GM21825 (cell line): ENCODE results near the gene SMURF2.

ENCODE experiments used
- ATAC-seq: cut with Tn5 transposase; IDR thresholded peaks from one replicate; pipeline ENCODE4 v1.9.1; 2021; ENCODE audit warnings: mild to moderate bottlenecking, moderate library complexity; ENCODE audit not compliant: unreplicated experiment

SMURF2 gene

DNA sequence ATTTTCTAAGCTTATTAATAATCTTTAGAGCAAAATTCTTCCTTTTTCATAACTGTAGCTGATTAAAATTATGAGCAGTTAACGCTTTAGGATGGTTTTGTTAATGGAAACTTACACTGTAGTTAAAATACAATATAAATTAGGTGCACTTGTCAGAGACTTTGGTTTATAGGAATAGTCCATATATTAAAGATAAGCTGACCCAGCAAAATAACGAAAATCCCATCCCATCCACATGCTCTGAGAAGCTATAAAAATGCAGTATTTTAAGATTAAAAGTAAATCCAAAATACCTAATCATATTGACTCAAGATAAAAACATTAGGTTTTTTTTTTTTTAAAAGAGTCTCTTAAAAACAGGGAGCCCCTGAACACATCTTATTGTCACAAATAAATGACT lies 117.4 kb downstream of the SMURF2 start:
- ATAC-seq = no peak

DNA sequence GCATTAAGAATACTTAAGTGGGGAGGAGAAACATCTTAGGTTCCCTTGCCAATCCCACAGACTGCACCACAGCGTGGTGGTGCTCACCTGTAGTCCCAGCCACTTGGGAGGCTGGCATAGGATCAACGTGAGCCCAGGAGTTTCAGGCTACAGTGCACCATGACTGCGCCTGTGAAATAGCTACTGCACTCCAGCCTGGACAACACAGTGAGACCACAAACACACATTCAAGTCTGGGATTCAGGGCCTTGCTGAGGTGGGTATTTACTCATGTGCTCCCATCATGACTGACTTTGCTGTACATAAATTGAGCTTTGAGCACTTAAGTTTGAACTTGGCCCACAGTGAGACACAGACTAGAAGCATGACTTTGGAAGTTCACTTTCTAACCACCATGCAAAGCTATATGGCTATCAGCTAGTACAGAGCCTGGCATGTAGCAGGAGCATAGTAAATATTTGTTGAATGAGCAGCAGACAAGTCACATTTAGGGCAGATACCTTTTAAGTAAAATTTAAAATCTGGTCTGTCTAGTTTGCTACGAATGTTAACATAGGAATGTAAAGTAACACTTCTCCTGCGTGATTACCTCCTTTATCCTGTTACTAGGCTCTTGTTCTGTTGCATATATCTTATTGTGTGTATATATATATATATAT lies 121.9 kb downstream of the SMURF2 start:
- ATAC-seq = no peak

DNA sequence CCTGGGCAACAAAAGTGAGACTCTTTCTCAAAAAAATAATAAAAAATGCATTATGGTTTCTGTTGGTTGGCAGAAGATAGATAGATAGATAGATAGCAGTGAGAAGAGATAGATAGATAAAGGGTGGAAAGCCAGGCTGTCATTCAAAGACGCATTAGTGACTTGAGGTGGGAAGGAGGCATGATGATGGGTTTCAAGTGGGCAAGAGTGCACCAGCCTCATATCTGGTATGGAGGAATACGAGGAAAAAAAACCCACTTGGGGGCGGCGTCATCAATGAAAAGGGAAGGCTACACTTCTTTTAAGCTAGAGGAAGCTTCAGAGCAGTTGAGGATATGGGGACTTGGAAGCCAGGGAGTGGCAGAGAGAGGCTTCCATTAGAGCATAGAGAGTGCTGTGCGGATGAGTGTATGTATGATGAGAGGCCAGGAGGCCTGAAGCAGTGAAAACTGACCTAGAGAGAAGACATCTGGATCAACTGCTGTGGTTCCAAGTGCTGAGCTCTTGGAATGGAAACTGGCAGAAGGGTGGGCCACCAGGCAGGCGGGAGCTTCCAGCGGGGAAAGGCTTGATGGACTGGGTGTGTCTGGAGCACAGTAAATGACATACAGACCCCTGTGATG lies 123.5 kb downstream of the SMURF2 start:
- no peak for ATAC-seq

DNA sequence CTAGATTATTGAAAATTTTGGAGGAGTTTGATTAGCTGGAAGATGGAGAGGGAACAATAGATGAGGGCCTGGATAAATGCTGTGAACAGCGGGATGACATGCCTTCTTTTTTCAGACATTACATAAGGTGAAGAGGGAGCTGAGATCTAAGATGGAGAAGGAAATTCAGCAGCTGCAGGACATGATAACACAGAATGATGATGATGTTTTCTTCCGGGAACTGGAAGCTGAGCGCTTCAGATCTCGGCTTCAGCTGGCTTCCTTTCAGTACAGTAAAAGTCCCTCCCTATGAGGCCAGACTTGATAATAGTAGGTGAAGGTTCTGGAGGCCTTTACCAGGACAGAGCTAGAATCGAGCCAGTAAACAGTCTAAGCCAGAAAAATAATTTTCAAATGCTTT lies 124.6 kb downstream of the SMURF2 start:
- ATAC-seq = no peak

DNA sequence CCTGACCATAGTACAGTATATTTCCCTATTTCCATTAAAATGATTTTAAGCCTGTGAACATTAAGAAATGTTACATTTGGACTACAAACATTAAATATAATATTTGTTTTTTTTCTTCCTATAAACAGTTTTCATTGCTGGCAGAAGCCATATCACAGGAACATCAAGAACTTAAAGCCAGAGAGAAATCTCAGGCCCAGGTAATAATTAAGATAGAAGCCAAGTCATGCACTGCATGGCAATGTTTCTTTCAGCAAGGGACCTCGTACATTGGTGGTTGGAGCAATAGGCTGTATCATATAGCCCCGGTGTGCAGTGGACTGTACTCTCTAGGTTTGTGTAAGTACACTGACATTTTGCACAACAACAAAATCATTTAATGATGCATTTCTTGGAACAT lies 125.2 kb downstream of the SMURF2 start:
- ATAC-seq = no peak

DNA sequence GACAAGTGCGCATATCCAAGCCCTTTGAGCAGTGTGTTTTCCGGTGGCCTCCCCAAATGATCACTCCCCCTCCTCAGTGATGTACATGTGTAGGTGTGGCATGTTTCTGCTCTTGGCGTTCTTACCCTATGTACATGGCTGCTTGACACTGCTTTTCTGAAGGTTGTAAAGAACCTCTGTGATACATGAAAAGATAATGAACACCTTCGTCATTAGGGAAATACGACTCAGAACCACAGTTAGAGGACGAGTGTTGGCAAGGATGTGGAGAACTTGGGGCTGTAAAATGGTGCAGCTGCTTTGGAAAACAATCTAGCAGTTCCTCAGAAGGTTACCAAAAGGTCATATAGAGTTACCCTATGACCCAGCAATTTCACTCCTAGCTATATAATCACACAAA lies 126.8 kb downstream of the SMURF2 start:
- ATAC-seq = no peak

DNA sequence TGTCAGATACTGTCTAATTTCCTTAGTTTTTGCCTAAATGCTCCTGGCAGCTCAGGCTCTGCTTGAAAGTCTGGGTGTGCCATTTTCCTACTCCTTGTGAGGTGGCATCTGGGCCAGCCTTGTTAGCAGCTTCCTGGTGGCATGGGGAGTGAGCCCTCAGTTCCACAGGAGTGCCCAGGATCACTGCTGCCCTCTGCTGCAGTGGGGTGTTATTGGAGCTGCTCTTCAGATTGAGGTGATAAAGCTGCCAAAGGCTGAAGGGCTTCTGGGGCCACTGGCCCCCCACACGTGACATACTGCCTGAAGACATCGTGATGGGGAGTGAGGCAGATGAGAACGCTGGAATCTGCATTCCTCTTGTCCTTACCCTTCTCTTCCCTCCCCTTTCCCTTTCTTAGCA lies 127.9 kb downstream of the SMURF2 start:
- ATAC-seq = no peak

DNA sequence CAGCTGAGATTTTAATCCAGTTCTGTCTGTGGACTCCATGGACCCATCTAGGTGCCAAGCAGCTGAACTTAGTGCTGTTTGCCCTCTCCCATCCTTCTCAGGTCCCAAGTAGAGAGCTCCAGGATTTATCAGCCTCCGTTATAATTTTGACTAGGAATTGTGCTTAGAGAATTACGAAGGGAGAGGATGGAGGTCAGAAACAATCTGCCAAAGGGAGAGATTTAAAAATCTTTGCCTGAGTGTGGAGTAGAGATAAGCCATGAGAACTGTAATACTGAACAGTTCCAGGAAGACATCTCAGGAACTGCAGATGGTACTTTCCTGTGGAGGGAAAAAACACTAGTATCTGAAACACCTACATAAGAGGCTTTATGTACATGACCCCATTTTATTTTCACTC lies 128.3 kb downstream of the SMURF2 start:
- no peak for ATAC-seq

DNA sequence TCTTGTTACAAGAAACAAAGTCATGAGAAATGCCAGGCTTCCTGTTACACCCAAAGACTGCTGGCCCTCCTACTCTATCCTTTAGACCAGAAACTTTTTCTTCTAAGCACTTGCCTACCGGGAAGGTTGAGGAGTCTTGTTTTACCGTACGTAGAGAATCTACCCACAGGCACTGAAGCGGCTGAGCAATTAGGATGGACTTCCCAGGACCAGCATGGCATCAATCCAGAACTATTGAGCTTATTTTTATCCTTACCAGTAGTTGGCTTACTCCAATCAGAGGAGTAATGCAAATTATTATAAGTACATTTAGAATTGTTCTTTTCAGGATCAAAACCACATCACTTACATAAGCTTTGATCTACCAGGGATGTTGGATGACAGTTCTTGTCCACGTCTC lies 129.7 kb downstream of the SMURF2 start:
- ATAC-seq = no peak

DNA sequence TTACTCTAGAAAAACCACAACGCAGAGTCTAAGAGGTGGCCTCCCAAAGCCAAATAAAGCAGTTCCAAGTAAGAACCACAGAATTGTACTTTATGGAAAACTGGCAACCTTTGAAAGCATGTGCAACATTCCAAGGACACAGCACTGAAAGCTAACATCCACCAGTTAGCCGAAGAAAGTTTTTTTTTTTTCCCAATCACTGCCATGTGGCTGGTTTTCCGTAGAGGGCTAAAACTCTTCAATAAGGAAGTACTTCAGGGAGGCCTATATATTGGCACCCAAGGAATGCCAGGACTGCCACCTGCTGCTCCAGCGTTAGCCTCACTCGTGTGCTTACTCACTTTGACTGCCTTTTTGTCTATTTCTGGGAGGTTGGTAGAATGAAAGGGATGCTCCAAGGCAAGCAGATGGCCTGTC lies 130.1 kb downstream of the SMURF2 start:
- ATAC-seq = no peak

DNA sequence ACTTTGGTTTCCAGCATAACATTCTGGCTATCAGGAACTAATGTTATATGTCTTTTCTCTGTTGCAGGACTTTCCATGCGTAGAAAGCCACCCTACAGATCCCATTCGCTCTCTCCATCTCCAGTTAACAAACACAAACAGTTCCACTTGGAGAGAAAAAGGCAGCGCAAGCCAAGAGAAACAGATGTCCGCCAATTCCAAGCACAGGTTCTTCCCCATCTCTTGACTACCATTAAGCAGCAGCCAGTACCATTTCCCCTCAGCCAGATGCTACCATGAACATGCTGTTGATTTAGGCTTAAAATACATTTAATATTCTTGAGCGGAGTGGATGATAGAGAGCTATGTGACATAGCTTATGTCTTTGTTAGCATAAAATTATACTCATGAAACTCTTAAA lies 132.9 kb downstream of the SMURF2 start:
- no peak for ATAC-seq

DNA sequence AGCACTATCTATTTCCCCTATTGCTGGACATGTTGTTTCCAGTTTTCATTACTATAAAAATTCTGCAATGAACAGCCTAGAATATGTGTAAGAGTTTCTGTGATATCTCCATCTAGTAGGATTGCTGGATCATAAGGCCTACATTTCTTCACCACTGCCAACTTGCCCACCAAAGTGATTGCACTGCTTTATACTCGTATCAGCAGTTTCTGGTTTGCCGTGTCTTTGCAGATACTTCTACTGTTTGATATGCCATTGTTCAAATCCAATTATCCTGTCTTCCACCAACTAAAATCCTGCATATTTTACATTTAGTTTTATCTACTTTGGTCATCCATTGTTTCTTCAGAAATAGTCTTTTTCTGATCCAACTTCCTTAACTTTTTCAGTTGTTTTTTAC lies 134.2 kb downstream of the SMURF2 start:
- no peak for ATAC-seq

DNA sequence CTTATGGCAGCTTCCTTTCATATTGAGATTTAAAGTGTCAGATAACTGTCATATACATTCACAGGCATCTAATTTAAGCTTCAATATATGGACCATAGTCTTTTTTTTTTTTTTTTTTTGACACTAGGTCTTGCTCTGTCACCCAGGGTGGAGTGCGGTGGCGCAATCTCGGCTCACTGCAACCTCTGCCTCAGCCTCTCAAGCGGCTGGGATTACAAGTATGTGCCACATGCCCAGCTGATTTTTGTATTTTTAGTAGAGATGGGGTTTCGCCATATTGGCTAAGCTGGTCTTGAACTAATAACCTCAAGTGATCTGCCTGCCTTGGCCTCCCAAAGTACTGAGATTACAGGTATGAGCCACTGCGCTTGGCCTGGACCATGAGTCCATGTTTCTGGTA lies 141.7 kb downstream of the SMURF2 start:
- no peak for ATAC-seq

DNA sequence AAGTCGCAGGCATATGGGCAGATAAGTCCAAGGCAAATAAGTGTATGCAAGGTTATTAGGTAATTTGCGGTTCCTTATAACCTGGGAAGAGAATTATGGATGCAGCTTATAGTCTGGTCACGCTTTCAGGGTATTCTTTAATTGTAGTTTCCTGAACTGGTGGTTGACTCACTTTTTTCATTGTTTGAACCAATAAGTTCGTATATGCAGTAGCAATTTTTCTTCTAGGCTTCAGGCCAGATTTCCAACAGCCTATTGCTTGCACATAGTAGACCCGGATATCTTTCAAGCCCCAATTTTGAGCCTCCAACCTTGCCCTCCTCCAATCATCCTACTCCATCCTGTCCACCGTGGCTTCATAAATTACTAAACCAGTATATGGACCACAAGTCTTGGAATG lies 142.5 kb downstream of the SMURF2 start:
- no peak for ATAC-seq

DNA sequence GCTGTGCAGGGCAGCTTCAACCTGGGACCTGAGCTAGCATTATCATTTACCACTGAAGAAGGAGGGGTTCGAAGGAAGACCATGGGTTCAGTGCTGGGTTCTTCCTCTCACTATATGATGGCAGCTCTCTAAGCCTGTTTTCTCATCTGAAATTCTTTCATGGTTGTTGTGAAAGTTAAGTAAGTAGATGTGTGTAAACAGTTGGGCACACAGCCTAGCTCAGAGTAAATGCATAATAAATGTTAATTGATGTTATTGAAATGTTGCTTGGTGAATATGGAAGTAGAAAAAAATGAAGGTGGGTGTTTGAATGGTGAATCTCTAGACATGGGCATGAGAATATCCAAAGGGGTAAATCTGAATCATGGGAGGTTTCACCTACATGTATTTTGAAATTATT lies 146.3 kb downstream of the SMURF2 start:
- ATAC-seq = no peak

DNA sequence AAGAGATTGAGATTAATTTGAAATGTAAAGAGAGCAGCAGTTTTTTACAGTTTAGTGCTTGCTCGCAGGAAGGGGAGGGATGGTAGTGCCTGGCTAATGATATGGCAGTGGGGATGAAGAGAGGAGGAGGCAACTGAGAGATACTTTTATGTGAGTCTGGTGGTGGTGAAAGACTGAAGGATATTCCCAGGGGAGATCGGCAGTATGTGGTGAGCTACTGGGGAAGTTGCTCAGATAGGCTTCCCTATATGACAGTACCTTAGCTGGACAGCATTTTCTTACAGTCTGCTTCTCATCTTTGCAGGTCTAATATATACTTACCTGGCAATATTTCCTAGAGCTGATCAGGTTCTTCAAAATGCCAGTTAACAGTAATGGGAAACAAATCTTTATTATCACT lies 146.7 kb downstream of the SMURF2 start:
- no peak for ATAC-seq

DNA sequence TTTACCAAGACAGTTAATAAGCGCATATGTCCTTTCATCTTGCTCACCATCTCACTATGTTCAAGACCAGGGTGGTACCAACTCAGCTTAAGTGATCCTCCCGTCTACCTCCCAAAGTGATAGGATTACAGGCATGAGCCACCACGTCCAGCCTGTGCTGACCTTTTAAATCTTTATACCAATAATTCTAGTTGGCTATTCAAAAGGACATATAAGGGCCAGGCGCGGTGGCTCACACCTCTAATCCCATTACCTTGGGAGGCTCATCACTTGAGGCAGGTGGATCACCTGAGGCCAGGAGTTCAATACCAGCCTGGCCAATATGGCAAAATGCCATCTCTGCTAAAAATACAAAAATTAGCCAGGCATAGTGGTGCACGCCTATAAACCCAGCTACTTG lies 152.9 kb downstream of the SMURF2 start:
- no peak for ATAC-seq

DNA sequence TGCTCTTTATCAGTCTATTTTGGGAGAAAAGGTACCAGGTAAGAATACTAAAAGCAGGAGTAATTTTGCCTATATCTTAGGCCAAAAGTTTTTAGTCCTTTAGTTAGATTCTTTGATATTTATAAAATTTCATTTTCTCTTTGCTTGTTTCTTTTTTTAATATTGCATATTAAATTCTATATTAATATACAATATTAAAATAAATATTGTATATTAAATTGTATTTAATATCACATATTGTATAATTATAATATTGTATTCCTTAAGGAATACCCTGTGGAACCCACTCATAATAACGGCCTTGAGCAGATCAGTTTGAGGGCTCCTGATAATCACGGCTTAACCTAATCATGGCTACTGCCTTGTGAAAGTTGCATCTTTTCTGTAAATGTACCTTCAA lies 153.4 kb downstream of the SMURF2 start:
- ATAC-seq = no peak

DNA sequence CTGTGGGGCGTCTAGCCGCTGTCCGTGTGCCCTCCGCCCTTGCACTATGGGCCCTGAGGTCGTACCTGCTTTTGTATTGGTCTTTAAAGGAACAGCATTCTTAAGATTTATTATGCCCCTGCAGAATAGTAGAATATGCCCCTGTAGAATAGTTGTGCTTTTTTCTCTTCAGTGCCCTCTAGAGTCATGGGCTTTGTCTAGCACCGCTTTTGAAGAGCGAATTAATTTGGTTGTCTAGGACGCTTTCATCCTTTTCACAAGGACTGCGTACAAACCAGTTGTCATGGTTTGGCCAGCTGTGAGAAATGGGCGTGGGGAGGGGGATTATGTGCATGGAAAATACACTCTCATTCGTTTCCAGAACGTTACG lies 154.7 kb downstream of the SMURF2 start:
- peak; percentile 15 for ATAC-seq

DNA sequence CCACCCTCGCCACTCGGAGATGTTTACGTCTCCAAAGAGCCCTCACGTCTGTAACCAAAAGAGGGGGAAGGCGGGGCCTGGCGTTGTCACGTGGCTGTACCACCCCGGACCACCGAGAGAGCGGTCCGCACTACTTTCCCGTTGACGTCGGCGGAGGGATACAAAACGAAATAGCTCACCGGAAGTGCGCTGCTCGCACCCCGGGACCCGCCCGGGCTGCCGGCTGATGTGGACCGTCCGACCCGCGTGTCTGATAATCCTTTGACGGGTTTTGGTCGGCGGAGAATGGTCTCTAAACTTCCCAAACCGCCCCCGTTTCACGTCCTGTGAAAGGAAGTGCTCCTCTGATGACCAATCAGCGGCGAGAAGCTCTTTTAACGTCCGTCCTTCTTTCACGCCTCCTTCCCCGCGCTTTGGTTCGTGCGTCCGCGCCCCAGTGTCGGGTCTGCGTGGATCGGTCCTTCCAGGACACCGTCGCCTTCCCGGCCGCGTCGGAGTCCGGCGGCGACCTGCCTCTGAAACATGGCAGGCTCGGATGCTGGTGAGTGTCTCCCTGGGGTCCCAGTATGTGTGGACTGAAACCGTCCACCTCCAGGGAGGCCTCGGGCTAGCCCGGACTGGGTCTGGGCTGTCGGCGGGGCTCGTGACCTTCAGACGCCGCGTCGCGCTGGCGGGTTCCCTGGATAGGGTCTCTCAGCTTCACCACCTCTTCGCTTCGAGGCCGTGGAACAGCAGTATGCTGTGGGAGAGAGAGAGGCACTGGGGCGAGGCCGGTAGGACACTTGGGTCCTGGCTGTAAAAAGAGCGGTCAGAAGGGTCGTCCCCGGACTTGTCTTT lies 155.3 kb downstream of the SMURF2 start, which contains the start of gene CEP95:
TSS of gene CEP95 (plus strand) at position 402 of the 837 bp plus-strand sequence. CDS start at position 523, 121 bp downstream.
- peak; percentile 53 for ATAC-seq

DNA sequence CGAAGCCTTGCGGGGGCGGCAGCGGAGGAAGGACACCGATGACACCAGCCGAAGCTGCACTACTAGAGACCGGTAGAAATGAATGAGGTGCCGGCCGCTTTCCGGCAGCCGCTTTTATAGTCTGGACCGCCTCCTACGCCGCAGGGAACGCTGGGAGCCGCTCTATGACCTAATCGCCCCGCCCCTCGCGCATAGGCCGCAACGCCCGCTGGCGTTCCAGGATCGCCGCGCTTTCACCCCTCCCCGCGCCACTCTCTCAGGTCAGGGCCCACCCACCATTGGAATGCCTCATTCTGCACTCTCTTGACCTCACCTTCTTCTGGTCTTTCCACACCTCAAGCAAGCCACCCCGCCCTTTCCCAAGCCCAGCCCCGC lies 155.9 kb downstream of the SMURF2 start, which contains the start of gene DDX5:
TSS of gene DDX5 (minus strand) at position 89 of the 375 bp plus-strand sequence. CDS start 170 bp downstream, outside the sequence.
- ATAC-seq = peak; percentile 64
